Measurements from ENCODE around the gene TBC1D23.

GRCh38 chr3:100274361-100274760, 13.6 kb downstream of the TBC1D23 start:
- no peak for TF ChIP-seq CTCF (IDR thresholded peaks at IDR 0.05)
- no peak for TF ChIP-seq POLR2A (IDR thresholded peaks at IDR 0.05)

Measured in heart left ventricle (tissue), 13 donors.